ENCODE data around the gene OR4E1.

- peak; percentile 28 to 59 (median 37) for TF ChIP-seq CTCF (IDR thresholded peaks at IDR 0.05)
- no peak for TF ChIP-seq POLR2A (IDR thresholded peaks at IDR 0.05)
- no peak for TF ChIP-seq EP300 (IDR thresholded peaks at IDR 0.05)
- TF ChIP-seq POLR2AphosphoS5 (IDR thresholded peaks at IDR 0.05) = no peak
These were observed 37.8 kb upstream of the OR4E1 start for GRCh38 chr14:21711360-21711961.

All from sigmoid colon (tissue), 4 donors.